Upper lobe of left lung (tissue), 6 donors: ENCODE results near the gene CDK13. TPM values are rescaled to one million over a fixed set of nuclear protein-coding genes. Genes with fewer than 3 reads are reported as not detected.

Source experiments
- ATAC-seq, 2 donors: fragments of 200-7000 bp; cut with Tn5 transposase; one replicate each; pipeline ENCODE4 v1.9.1; 2022; ENCODE audit warnings: mild to moderate bottlenecking in 2 of 2, moderate library complexity in 2 of 2; ENCODE audit not compliant: low FRiP score in 2 of 2
- DNase-seq, 2 donors: peaks; one replicate each; pipeline ENCODE4 v3.0.0-alpha.2; 2019 to 2020
- H3K27ac ChIP-seq, 4 donors: fragments of 200-600 bp; sonication (generic); one replicate each; pipeline ENCODE4 v1.5.1; 2016 to 2019
- H3K27me3 ChIP-seq, 4 donors: fragments of 200-600 bp; sonication (generic); one replicate each; pipeline ENCODE4 v1.5.1; 2017 to 2019
- H3K36me3 ChIP-seq, 4 donors: fragments of 200-600 bp; sonication (generic); one replicate each; pipeline ENCODE4 v1.5.1; 2016 to 2019
- H3K4me1 ChIP-seq, 4 donors: fragments of 200-600 bp; sonication (generic); one replicate each; pipeline ENCODE4 v1.5.1; 2018 to 2019
- H3K4me3 ChIP-seq, 4 donors: fragments of 200-600 bp; sonication (generic); one replicate each; pipeline ENCODE4 v1.5.1; 2017 to 2019; ENCODE audit warnings: mild to moderate bottlenecking in 2 of 4, moderate library complexity in 1 of 4
- H3K9me3 ChIP-seq, 4 donors: fragments of 200-600 bp; sonication (generic); one replicate each; pipeline ENCODE4 v1.5.1; 2018 to 2019
- CTCF ChIP-seq, 6 experiments: fragments of 450-650 bp in 4 of 6; fragments of 200-600 bp in 2 of 6; sonication (generic) in 2 of 6; IDR thresholded peaks; one replicate each; pipeline ENCODE4 v1.5.1; 2016 to 2019; ENCODE audit warnings: antibody characterized with exemption in 6 of 6
- EP300 ChIP-seq, 4 donors: sonication (generic); formaldehyde crosslinking; IDR thresholded peaks; one replicate each; pipeline ENCODE4 v1.5.1; 2017; ENCODE audit warnings: antibody characterized with exemption in 4 of 4, control low read depth in 2 of 4
- POLR2A ChIP-seq, 4 donors: fragments of 450-650 bp; IDR thresholded peaks; one replicate each; pipeline ENCODE4 v1.5.1; 2016 to 2017; ENCODE audit warnings: antibody characterized with exemption in 4 of 4, mild to moderate bottlenecking in 2 of 4
- POLR2AphosphoS5 ChIP-seq, 2 donors: sonication (generic); formaldehyde crosslinking; IDR thresholded peaks; one replicate each; pipeline ENCODE4 v1.5.1; 2017; ENCODE audit warnings: antibody characterized with exemption in 2 of 2
- WGBS, 2 donors: methylation state at CpG; one replicate each; pipeline ENCODE4 v1.1.5; 2017 to 2018; 5-methylcytosine and 5-hydroxymethylcytosine counted together
- total RNA-seq, 6 donors: library from RNA; depleted of rRNA in 4 of 6; stranded (reverse); fragments of >200 nt in 4 of 6; gene quantifications; one replicate each; pipeline versions ENCODE4 v1.1.0 to v1.2.1, GENCODE V29; 2016 to 2021
- donor health status: DM: no; HTN: no; CAD: no; lungs with moderate emphysema.
- donor health status: DM: no; HTN: yes; CAD: no; lungs with severe emphysema.

Gene CDK13
- total RNA-seq: 100 to 1,000 TPM in 2 of 6 donors, 10 to 100 TPM in 4; 39.0 to 145 (median 77.3) TPM

GRCh38 chr7:39949971-39950472, at the start of gene CDK13:
TSS of gene CDK13 (plus strand) at chr7:39950256. CDS start at chr7:39950642, 386 bp downstream.
- Histone ChIP-seq H3K27ac (peak within 1 kb of the TSS; percentile 98 to 100 (median 99)), H3K27me3 (no peaks in the 10 kb centered on the region), H3K4me1 (peaks cover 23 to 37% (median 28%) of the 10 kb centered on the region in 4 donors), H3K36me3 (no peaks in the 10 kb centered on the region), H3K4me3 (peak within 1 kb of the TSS; percentile 72 to 93 (median 89)), H3K9me3 (no peaks in the 10 kb centered on the region)
- ATAC-seq: peak; percentile 76 to 78
- WGBS, 2 donors: 0% methylated on average over 17 of the region's 59 CpGs; no CpG with 5 or more reads in 1 of the 2 donors
- peak; percentile 85 to 96 for DNase-seq
- peak; percentile 9 to 70 for TF ChIP-seq POLR2AphosphoS5 (IDR thresholded peaks at IDR 0.05)
- peak in 1 of 4 donors; percentile 61 for TF ChIP-seq EP300 (IDR thresholded peaks at IDR 0.05)
- TF ChIP-seq CTCF (IDR thresholded peaks at IDR 0.05): peak in 2 of 6 experiments; percentile 24 to 34
- TF ChIP-seq POLR2A (IDR thresholded peaks at IDR 0.05): peak in 1 of 4 donors; percentile 42

GRCh38 chr7:39904077-39904486, 46.0 kb upstream of the CDK13 start:
- 86 to 94% methylated on average over 2 of the region's 2 CpGs for WGBS, 2 donors
- TF ChIP-seq CTCF (IDR thresholded peaks at IDR 0.05): no peak
- TF ChIP-seq POLR2AphosphoS5 (IDR thresholded peaks at IDR 0.05): no peak
- no peak for TF ChIP-seq POLR2A (IDR thresholded peaks at IDR 0.05)
- TF ChIP-seq EP300 (IDR thresholded peaks at IDR 0.05): no peak
- Histone ChIP-seq H3K36me3 (no peaks in the 10 kb centered on the region), H3K27me3 (no peaks in the 10 kb centered on the region), H3K27ac (no peak overlapping the region), H3K4me3 (no peak overlapping the region), H3K9me3 (no peaks in the 10 kb centered on the region), H3K4me1 (no peaks in the 10 kb centered on the region)
- ATAC-seq (no peak), DNase-seq (no peak)

GRCh38 chr7:39908141-39908540, 41.9 kb upstream of the CDK13 start:
- H3K4me3 ChIP-seq: no peak overlapping the region
- H3K4me1 ChIP-seq: no peaks in the 10 kb centered on the region
- H3K27ac ChIP-seq: no peak overlapping the region
- no peaks in the 10 kb centered on the region for H3K27me3 ChIP-seq
- WGBS, 2 donors: 96 to 98% methylated on average over 4 of the region's 4 CpGs
- no peaks in the 10 kb centered on the region for H3K36me3 ChIP-seq
- DNase-seq (no peak), ATAC-seq (no peak)
- TF ChIP-seq CTCF (IDR thresholded peaks at IDR 0.05): no peak
- TF ChIP-seq EP300 (IDR thresholded peaks at IDR 0.05): no peak
- TF ChIP-seq POLR2AphosphoS5 (IDR thresholded peaks at IDR 0.05): no peak
- no peak for TF ChIP-seq POLR2A (IDR thresholded peaks at IDR 0.05)
- H3K9me3 ChIP-seq: no peaks in the 10 kb centered on the region

GRCh38 chr7:39908973-39909372, 41.1 kb upstream of the CDK13 start:
- Histone ChIP-seq H3K4me3 (no peak overlapping the region), H3K36me3 (no peaks in the 10 kb centered on the region), H3K9me3 (no peaks in the 10 kb centered on the region), H3K4me1 (no peaks in the 10 kb centered on the region), H3K27ac (no peak overlapping the region), H3K27me3 (no peaks in the 10 kb centered on the region)
- DNase-seq (no peak), ATAC-seq (no peak)
- 87 to 97% methylated on average over 4 of the region's 4 CpGs for WGBS, 2 donors
- TF ChIP-seq CTCF (IDR thresholded peaks at IDR 0.05) (no peak), POLR2A (IDR thresholded peaks at IDR 0.05) (no peak), EP300 (IDR thresholded peaks at IDR 0.05) (no peak), POLR2AphosphoS5 (IDR thresholded peaks at IDR 0.05) (no peak)

- TF ChIP-seq EP300 (IDR thresholded peaks at IDR 0.05): no peak
- TF ChIP-seq CTCF (IDR thresholded peaks at IDR 0.05): no peak
- no peak for TF ChIP-seq POLR2AphosphoS5 (IDR thresholded peaks at IDR 0.05)
- no peak for TF ChIP-seq POLR2A (IDR thresholded peaks at IDR 0.05)
- Histone ChIP-seq H3K9me3 (no peaks in the 10 kb centered on the region), H3K4me3 (no peak overlapping the region), H3K27ac (no peak overlapping the region), H3K27me3 (no peaks in the 10 kb centered on the region), H3K36me3 (no peaks in the 10 kb centered on the region), H3K4me1 (no peaks in the 10 kb centered on the region)
- ATAC-seq (no peak), DNase-seq (no peak)
- WGBS, 2 donors: 72 to 100% methylated on average over 1 of the region's 1 CpG
These were observed 40.5 kb upstream of the CDK13 start for GRCh38 chr7:39909526-39909925.
